GM12891 (cell line): Measurements from ENCODE around the gene DPF1.

Experiments
- POLR2A ChIP-seq: IDR thresholded peaks from 2 replicates; pipeline ENCODE4 v1.6.1; 2011; ENCODE audit warnings: low read depth, low read length, control low read depth
- POLR2AphosphoS5 ChIP-seq: IDR thresholded peaks from 2 replicates; pipeline ENCODE4 v1.6.1; 2011; ENCODE audit warnings: low read depth, low read length, control low read depth
- SPI1 ChIP-seq: IDR thresholded peaks from 2 replicates; pipeline ENCODE4 v1.6.1; 2011; ENCODE audit warnings: low read depth, low read length, control low read depth

GRCh38 chr19:38213469-38213868, 10.6 kb downstream of the DPF1 start:
- no peak for TF ChIP-seq POLR2A
- TF ChIP-seq SPI1 = no peak
- TF ChIP-seq POLR2AphosphoS5 = no peak
